ENCODE data around the gene PPP3CB.

PPP3CB gene

GRCh38 chr10:73529089-73529832, 33.4 kb upstream of the PPP3CB start:
- TF ChIP-seq, protein P1, sequence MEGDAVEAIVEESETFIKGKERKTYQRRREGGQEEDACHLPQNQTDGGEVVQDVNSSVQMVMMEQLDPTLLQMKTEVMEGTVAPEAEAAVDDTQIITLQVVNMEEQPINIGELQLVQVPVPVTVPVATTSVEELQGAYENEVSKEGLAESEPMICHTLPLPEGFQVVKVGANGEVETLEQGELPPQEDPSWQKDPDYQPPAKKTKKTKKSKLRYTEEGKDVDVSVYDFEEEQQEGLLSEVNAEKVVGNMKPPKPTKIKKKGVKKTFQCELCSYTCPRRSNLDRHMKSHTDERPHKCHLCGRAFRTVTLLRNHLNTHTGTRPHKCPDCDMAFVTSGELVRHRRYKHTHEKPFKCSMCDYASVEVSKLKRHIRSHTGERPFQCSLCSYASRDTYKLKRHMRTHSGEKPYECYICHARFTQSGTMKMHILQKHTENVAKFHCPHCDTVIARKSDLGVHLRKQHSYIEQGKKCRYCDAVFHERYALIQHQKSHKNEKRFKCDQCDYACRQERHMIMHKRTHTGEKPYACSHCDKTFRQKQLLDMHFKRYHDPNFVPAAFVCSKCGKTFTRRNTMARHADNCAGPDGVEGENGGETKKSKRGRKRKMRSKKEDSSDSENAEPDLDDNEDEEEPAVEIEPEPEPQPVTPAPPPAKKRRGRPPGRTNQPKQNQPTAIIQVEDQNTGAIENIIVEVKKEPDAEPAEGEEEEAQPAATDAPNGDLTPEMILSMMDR (IDR thresholded peaks at IDR 0.05; ENCODE audit: poor library complexity, severe bottlenecking) = peak; percentile 89
- no peaks in the 10 kb centered on the region for H3K27me3 ChIP-seq (ENCODE audit: insufficient read depth, poor library complexity, severe bottlenecking)
- no peak overlapping the region for H3K27ac ChIP-seq (ENCODE audit: poor library complexity, severe bottlenecking)
- no peaks in the 10 kb centered on the region for H3K9me3 ChIP-seq (ENCODE audit: severe bottlenecking)
- ATAC-seq (ENCODE audit: low read depth) (peak; percentile 72; the same call in 2 of the 3 replicates), DNase-seq (ENCODE audit: low spot score) (no peak)
- no peaks in the 10 kb centered on the region for H3K4me1 ChIP-seq (ENCODE audit: insufficient read depth, poor library complexity, severe bottlenecking)
- H3K36me3 ChIP-seq (ENCODE audit: low read depth) = no peaks in the 10 kb centered on the region; the same call in 1 of the 2 replicates
- H3K4me3 ChIP-seq (ENCODE audit: severe bottlenecking) = no peak overlapping the region

DNA sequence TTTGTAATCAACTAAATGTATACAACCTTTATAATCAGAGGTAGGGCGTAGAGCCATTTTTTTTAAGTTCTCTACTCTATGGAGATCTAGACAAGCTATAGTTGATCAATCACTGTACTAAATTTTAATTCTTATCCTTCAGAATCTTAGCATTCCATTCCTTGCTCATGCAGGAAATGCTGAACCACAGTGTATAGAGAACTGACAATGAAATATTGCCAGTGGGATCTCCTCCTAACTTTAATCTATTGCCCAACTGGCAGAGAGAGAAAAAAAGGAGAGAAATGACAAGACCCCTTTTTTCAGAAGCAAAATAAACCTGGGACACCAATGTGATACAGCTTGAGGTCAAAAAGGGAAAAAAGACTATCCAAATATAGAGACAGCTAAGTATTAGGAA, 26.4 kb upstream of the PPP3CB start:
- no peaks in the 10 kb centered on the region; the same call in 1 of the 2 replicates for H3K36me3 ChIP-seq (ENCODE audit: low read depth)
- no peak for DNase-seq (ENCODE audit: low spot score)
- no peaks in the 10 kb centered on the region for H3K4me1 ChIP-seq (ENCODE audit: insufficient read depth, poor library complexity, severe bottlenecking)
- no peaks in the 10 kb centered on the region for H3K27me3 ChIP-seq (ENCODE audit: insufficient read depth, poor library complexity, severe bottlenecking)
- H3K9me3 ChIP-seq (ENCODE audit: severe bottlenecking) = no peaks in the 10 kb centered on the region
- H3K4me3 ChIP-seq (ENCODE audit: severe bottlenecking) = no peak overlapping the region
- ATAC-seq (ENCODE audit: low read depth) = no peak
- TF ChIP-seq, protein P1 (IDR thresholded peaks at IDR 0.05; ENCODE audit: poor library complexity, severe bottlenecking) = no peak
- no peak overlapping the region for H3K27ac ChIP-seq (ENCODE audit: poor library complexity, severe bottlenecking)

DNA sequence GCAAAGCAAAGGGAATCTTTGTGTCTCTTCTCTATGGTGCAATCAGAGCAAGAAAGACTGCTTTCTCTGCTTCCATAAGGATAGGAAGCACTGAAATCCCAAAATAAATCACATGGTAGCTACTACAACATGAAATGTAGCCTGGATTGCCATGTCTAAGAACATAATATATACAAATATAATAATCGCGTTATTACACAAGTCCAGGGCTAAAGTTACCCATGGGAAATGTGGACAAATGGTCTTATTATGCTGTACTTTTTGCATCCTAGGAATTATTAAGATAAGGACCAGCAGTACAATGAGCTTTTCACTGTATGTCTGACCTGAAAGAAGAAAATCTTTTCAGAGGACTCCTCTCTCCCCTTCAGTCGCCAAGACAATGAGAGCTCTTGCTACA, 23.5 kb upstream of the PPP3CB start:
- DNase-seq (ENCODE audit: low spot score) (no peak), ATAC-seq (ENCODE audit: low read depth) (no peak)
- H3K27ac ChIP-seq (ENCODE audit: poor library complexity, severe bottlenecking) = no peak overlapping the region
- no peaks in the 10 kb centered on the region for H3K36me3 ChIP-seq (ENCODE audit: low read depth)
- no peak overlapping the region for H3K4me3 ChIP-seq (ENCODE audit: severe bottlenecking)
- TF ChIP-seq, protein P1 (IDR thresholded peaks at IDR 0.05; ENCODE audit: poor library complexity, severe bottlenecking) = no peak
- no peaks in the 10 kb centered on the region for H3K9me3 ChIP-seq (ENCODE audit: severe bottlenecking)
- H3K27me3 ChIP-seq (ENCODE audit: insufficient read depth, poor library complexity, severe bottlenecking) = no peaks in the 10 kb centered on the region
- no peaks in the 10 kb centered on the region for H3K4me1 ChIP-seq (ENCODE audit: insufficient read depth, poor library complexity, severe bottlenecking)

GRCh38 chr10:73517166-73517888, 21.5 kb upstream of the PPP3CB start:
- no peaks in the 10 kb centered on the region for H3K4me1 ChIP-seq (ENCODE audit: insufficient read depth, poor library complexity, severe bottlenecking)
- TF ChIP-seq, protein P1 (IDR thresholded peaks at IDR 0.05; ENCODE audit: poor library complexity, severe bottlenecking) = no peak
- H3K4me3 ChIP-seq (ENCODE audit: severe bottlenecking) = no peak overlapping the region
- no peaks in the 10 kb centered on the region for H3K9me3 ChIP-seq (ENCODE audit: severe bottlenecking)
- no peaks in the 10 kb centered on the region for H3K27me3 ChIP-seq (ENCODE audit: insufficient read depth, poor library complexity, severe bottlenecking)
- peak; percentile 61; the same call in 2 of the 3 replicates for ATAC-seq (ENCODE audit: low read depth)
- no peak overlapping the region for H3K27ac ChIP-seq (ENCODE audit: poor library complexity, severe bottlenecking)
- DNase-seq (ENCODE audit: low spot score) = no peak
- H3K36me3 ChIP-seq (ENCODE audit: low read depth) = no peaks in the 10 kb centered on the region

Measured in RWPE2 (cell line).